Fibroblast of skin of abdomen (primary cell): ENCODE measurements around the gene FNDC7.
"Not testable (repeated sequence)": the region's sequence is repeated elsewhere in the genome, so short reads cannot be mapped to it uniquely, and the experiment has no call there.

Experiments
- DNase-seq: peaks from one replicate; pipeline ENCODE4 v3.0.0-alpha.2; 2013

Gene FNDC7

GRCh38 chr1:108699375-108700332 lies 13.1 kb upstream of the FNDC7 start:
- DNase-seq = no peak

GRCh38 chr1:108701176-108701849 lies 11.4 kb upstream of the FNDC7 start:
- no peak for DNase-seq

GRCh38 chr1:108702109-108702508 lies 10.6 kb upstream of the FNDC7 start:
- DNase-seq = not testable (repeated sequence)

GRCh38 chr1:108703939-108704338 lies 8.8 kb upstream of the FNDC7 start:
- DNase-seq = no peak

- peak; percentile 54 for DNase-seq
These were observed 8.2 kb upstream of the FNDC7 start for GRCh38 chr1:108704496-108704895.

DNA sequence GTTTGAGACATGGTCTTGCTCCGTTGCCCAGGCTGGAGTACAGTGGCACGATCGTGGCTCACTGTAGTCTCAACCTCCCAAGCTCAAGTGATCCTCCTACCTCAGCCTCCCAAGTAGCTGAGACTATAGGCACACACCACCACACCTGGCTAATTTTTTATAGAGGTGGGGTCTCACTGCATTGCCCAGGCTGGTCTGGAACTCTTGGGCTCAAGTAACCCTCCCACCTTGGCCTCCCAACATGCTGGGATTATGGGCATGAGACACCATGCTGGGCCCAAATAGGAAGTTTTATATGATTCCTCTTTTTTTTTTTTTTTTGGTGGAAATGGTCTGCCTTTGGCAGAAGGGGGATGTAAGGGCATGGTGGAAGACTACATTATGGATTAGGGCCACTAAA lies 6.1 kb upstream of the FNDC7 start:
- no peak for DNase-seq

GRCh38 chr1:108708691-108709660 lies 3.7 kb upstream of the FNDC7 start:
- no peak for DNase-seq

- no peak for DNase-seq
These were observed 3.2 kb downstream of the FNDC7 start for GRCh38 chr1:108715932-108716331.

GRCh38 chr1:108716437-108717230 lies 3.9 kb downstream of the FNDC7 start:
- no peak for DNase-seq

DNA sequence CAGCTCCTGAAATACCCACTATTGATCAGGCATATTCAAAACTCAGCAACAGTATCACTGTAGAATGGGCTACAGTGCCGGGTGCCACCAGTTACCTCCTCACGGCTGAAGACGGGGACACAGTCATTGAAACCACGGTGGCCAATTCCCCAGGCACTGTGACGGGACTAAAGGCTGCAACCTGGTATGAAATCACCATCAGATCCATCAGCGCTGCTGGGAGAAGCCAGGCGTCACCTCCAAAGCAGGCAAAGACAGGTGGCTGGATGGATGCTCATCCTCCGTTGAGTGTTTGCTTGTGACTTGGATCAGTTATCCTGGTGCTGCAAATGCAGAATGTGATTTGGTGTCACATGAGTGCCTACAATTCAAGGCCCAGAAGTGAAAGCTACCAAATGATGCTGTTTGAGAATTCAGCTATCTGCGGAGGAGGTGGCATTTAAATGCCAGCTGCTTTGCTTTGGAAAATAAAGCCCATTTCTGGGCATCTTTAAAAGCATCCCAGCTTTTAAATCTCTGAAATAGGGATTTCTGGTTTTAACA lies 5.1 kb downstream of the FNDC7 start:
- no peak for DNase-seq

- no peak for DNase-seq
These were observed 6.4 kb downstream of the FNDC7 start for GRCh38 chr1:108718927-108719655.

DNA sequence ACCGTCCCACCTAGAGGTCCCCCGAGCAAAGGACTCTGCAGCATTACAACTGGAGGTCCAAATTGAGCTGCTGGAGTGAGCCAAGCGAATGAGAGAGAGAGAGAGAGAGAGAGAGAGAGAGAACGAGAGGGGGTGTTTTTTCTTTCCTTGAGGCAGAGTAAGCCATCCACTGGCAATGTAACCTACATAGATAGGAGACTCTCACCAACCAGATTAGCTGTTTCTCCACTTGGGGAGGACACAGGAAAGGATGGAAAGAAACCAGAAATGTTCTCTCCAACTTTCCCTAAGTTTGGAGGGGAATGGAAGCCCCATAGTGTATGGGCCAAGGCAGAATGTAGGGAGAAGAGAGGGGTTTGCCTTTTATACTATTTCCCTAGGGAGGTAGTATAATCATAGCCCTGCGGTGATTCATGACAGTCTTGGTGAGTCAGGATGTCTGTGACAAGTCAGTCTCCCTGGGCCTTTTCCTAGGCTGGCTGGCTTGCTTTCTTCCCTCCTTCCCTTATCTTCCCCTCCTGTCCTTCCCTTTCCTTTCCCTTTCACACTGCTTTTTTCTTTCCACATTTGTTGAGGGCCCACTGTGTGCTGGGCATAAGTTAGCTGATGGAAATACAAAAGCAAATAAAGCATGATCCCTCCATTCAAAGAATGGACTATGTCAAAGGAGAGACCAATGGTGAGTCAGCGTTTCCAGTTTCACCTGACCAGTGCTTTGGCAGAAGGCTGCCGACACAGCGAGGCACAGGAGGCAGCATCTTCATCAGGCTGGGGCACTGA lies 7.1 kb downstream of the FNDC7 start:
- DNase-seq = peak; percentile 90

DNA sequence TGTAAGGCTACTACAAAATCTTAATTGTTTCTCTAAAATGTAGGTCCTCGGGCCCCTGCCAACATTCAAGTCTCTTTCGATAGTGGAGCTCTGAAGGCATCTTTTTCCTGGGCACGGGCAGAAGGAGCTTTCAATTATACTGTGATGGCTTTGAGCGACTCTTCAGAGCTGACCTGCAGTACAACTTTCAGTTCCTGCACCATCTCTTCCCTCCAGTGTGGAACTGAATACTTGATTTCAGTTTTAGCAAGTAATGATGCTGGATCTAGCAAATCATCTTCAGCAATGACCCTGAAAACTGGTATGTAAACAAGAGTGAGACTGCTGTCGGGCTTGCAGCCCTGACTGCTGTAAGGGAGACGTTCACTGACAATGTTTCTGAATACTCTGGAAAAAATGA lies 9.6 kb downstream of the FNDC7 start:
- no peak for DNase-seq

DNA sequence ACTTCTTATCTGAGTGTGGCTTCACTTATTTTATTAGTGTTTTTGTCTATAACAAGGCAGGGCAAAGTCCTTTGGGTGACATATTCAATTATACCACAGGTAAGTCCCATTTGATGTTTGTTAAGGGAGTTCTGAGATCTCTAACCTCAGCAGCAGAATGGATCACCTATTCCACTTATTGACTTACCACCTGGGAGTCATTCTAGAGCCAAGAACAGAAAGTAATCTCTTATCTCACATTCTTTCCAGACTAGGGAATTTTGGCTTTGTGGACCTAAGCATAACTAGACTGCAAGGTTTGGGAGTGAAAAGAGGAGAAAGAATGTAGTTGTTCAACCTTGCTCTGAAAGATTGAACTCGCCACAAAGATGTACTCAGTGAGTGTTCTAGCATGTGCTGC lies 13.2 kb downstream of the FNDC7 start:
- no peak for DNase-seq

DNA sequence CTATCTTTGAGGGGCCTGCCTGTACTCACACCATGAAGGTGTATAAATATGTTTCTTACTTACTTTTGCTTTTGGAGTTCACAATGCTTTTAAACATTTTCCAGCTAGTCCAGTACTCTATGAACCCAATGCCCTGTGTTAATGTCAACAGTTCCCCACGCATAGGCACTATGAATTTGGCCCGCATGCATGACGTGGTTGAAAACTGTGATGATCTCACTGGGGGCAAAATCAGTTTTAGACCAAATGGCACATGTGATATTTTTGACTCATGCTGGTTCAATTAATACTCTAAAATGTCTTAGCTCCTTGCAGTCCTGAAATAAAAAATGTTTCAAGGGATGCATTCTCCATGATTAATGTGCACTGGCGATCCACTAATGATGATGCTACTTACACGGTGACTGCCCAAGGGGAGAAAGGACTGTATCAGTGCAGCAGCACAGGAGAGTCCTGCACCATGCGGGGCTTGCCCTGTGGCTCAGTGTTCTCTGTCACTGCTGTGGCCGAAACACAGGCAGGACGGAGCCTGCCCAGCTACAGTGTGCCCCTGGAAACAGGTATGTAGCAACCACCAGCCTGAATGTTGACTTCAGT lies 15.7 kb downstream of the FNDC7 start:
- no peak for DNase-seq

DNA sequence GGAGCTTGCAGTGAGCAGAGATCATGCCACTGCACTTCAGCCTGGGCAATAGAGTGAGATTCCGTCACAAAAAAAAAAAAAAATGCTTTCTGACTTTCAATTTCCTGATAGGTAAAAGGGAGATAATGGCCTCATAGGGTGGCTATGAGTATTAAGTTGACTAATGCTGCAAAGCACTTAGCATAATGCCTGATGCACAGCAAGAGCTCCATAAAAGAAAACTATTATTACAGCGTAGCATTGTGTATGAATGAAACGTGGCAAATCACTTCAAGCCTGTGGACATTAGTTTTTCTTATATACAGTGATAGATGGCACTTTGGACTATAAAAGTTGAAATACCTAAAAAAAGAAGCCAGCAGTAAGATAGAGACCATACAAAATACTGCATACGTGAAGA lies 16.8 kb downstream of the FNDC7 start:
- DNase-seq = no peak

DNA sequence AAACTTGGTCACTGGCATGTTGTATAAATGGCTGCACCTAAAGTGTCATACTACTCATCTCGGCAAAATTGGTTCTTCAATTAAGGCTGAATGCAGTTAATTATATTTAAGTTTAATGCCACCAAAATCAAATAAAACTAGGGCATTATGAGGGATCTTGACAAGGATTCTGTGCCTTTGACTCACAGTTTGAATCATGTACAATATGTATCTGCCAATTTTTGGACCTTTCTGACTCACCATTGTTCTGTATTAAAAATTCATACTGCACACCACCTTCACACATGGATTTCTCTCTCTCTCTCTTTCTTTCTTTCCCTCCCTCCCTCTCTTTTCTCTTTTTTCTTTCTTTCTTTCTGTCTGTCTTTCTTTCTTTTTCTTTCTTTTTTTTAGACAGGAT lies 19.7 kb downstream of the FNDC7 start:
- DNase-seq = no peak

GRCh38 chr1:108734171-108734865 lies 21.6 kb downstream of the FNDC7 start:
- DNase-seq = no peak

- no peak for DNase-seq
These were observed 29.5 kb downstream of the FNDC7 start for GRCh38 chr1:108742253-108742652.
